ENCODE results near the gene CEMIP. TPM values are rescaled to one million over a fixed set of nuclear protein-coding genes. Genes with fewer than 3 reads are reported as not detected.

CEMIP gene
- total and polyA plus RNA-seq, 10 of the 15 experiments (the other 5 are each of a cell fraction or from before 2014, with no cell fraction given): 0.01 to 0.44 (median 0.16) TPM; not detected in 6

DNA sequence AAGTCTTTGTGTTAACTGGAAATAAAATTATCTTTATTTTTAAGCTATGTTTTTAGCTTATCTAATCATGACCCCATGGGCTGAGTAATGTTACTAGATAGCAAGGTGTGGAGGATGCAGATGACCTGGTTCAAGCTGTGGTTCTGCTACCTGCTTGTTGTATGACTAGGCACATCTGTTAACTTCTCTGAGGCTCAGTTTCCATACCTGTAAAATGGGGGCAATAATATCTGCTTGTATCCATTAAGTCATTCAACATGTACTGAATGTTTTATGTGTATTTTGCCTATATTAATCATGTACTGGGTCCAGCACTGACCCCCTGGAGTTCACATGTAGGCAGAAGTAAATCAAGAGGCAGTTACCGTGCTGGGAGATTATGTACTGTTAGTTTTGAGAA is 51.5 kb downstream of the CEMIP start:
- H3K36me3 ChIP-seq (ENCODE audit: control insufficient read depth in 2 of 2, insufficient read depth in 2 of 2, low read length in 1 of 2): no peaks in the 10 kb centered on the region
- TF ChIP-seq, protein P1, sequence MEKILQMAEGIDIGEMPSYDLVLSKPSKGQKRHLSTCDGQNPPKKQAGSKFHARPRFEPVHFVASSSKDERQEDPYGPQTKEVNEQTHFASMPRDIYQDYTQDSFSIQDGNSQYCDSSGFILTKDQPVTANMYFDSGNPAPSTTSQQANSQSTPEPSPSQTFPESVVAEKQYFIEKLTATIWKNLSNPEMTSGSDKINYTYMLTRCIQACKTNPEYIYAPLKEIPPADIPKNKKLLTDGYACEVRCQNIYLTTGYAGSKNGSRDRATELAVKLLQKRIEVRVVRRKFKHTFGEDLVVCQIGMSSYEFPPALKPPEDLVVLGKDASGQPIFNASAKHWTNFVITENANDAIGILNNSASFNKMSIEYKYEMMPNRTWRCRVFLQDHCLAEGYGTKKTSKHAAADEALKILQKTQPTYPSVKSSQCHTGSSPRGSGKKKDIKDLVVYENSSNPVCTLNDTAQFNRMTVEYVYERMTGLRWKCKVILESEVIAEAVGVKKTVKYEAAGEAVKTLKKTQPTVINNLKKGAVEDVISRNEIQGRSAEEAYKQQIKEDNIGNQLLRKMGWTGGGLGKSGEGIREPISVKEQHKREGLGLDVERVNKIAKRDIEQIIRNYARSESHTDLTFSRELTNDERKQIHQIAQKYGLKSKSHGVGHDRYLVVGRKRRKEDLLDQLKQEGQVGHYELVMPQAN (conservative IDR thresholded peaks at IDR 0.05): no peak
- TF ChIP-seq SIN3A (IDR thresholded peaks at IDR 0.05; ENCODE audit: low read depth, low read length) (no peak), ZNF274 (IDR thresholded peaks at IDR 0.05; ENCODE audit: insufficient read depth, insufficient read length) (no peak), RUNX3 (IDR thresholded peaks at IDR 0.05; ENCODE audit: low read length) (no peak), CREB1 (IDR thresholded peaks at IDR 0.05; ENCODE audit: low read depth) (no peak), MEF2A (IDR thresholded peaks at IDR 0.05; ENCODE audit: insufficient read depth, low read depth, low read length) (no peak), MEF2B (IDR thresholded peaks at IDR 0.05; ENCODE audit: partially characterized antibody, poor library complexity, severe bottlenecking) (no peak), PAX5 (IDR thresholded peaks at IDR 0.05; ENCODE audit: borderline replicate concordance, low read depth, low read length) (no peak), ZBED1 (IDR thresholded peaks at IDR 0.05; ENCODE audit: borderline replicate concordance) (no peak), STAT3 (IDR thresholded peaks at IDR 0.05; ENCODE audit: low read depth, low read length) (no peak)
- TF ChIP-seq, protein P2, sequence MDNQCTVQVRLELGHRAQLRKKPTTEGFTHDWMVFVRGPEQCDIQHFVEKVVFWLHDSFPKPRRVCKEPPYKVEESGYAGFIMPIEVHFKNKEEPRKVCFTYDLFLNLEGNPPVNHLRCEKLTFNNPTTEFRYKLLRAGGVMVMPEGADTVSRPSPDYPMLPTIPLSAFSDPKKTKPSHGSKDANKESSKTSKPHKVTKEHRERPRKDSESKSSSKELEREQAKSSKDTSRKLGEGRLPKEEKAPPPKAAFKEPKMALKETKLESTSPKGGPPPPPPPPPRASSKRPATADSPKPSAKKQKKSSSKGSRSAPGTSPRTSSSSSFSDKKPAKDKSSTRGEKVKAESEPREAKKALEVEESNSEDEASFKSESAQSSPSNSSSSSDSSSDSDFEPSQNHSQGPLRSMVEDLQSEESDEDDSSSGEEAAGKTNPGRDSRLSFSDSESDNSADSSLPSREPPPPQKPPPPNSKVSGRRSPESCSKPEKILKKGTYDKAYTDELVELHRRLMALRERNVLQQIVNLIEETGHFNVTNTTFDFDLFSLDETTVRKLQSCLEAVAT (IDR thresholded peaks at IDR 0.05): no peak
- TF ChIP-seq, protein P3, sequence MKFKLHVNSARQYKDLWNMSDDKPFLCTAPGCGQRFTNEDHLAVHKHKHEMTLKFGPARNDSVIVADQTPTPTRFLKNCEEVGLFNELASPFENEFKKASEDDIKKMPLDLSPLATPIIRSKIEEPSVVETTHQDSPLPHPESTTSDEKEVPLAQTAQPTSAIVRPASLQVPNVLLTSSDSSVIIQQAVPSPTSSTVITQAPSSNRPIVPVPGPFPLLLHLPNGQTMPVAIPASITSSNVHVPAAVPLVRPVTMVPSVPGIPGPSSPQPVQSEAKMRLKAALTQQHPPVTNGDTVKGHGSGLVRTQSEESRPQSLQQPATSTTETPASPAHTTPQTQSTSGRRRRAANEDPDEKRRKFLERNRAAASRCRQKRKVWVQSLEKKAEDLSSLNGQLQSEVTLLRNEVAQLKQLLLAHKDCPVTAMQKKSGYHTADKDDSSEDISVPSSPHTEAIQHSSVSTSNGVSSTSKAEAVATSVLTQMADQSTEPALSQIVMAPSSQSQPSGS (IDR thresholded peaks at IDR 0.05; ENCODE audit: low read length): no peak
- TF ChIP-seq, protein P4, sequence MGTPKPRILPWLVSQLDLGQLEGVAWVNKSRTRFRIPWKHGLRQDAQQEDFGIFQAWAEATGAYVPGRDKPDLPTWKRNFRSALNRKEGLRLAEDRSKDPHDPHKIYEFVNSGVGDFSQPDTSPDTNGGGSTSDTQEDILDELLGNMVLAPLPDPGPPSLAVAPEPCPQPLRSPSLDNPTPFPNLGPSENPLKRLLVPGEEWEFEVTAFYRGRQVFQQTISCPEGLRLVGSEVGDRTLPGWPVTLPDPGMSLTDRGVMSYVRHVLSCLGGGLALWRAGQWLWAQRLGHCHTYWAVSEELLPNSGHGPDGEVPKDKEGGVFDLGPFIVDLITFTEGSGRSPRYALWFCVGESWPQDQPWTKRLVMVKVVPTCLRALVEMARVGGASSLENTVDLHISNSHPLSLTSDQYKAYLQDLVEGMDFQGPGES (IDR thresholded peaks at IDR 0.05): no peak
- H4K20me1 ChIP-seq (ENCODE audit: control insufficient read depth, insufficient read depth): no peaks in the 10 kb centered on the region
- H3K4me1 ChIP-seq (ENCODE audit: control insufficient read depth, insufficient read depth, low read length): no peaks in the 10 kb centered on the region
- no peak overlapping the region for H3K27ac ChIP-seq (ENCODE audit: control insufficient read depth, insufficient read depth)
- ATAC-seq (no peak), DNase-seq (ENCODE audit: low read depth, low spot score) (no peak), FAIRE-seq (no peak)
- ChIA-PET POLR2A (no interaction called here), CTCF (no interaction called here), RAD21 (ENCODE audit: unreplicated experiment) (no interaction called here), SMC1A (ENCODE audit: uncharacterized antibody, unreplicated experiment) (no interaction called here)
- H3K9me3 ChIP-seq (replicated peaks; ENCODE audit: control insufficient read depth, insufficient read depth, low read length): no peaks in the 10 kb centered on the region
- H3K9ac ChIP-seq (ENCODE audit: control insufficient read depth, insufficient read depth, low read length): no peak overlapping the region
- intact Hi-C loops (cut with micrococcal nuclease; ENCODE audit: unreplicated experiment) (no loop called here), in situ Hi-C loops (cut with MboI) (no loop called here)
- H3K27me3 ChIP-seq (replicated peaks in 1 of 2; ENCODE audit: control insufficient read depth in 2 of 2, insufficient read depth in 2 of 2, low read length in 1 of 2): no peaks in the 10 kb centered on the region
- H2AFZ ChIP-seq (ENCODE audit: control insufficient read depth, low read depth, low read length): no peak overlapping the region
- no peak overlapping the region for H3K4me3 ChIP-seq
- no peak overlapping the region for H3K4me2 ChIP-seq (ENCODE audit: control insufficient read depth, insufficient read depth)
- H3K79me2 ChIP-seq (ENCODE audit: control insufficient read depth, insufficient read depth, low read length): no peaks in the 10 kb centered on the region
- BruUV-seq (replicated peaks): no TSS peak
- 53% methylated on average over 1 of the region's 1 CpG for WGBS (ENCODE audit: insufficient coverage, insufficient replicate concordance, low lambda C conversion rate, missing lambda C conversion rate)

Measured in GM12878 (cell line).